NCI-H187 (cell line): Measurements from ENCODE around the gene KIRREL2.
"Not testable (repeated sequence)": the region's sequence is repeated elsewhere in the genome, so short reads cannot be mapped to it uniquely, and the experiment has no call there.

Experiments used
- DNase-seq, 2 experiments: peaks; one replicate each; lab custom pipeline; 2025; lab: John Stamatoyannopoulos, UW

KIRREL2 gene

DNA sequence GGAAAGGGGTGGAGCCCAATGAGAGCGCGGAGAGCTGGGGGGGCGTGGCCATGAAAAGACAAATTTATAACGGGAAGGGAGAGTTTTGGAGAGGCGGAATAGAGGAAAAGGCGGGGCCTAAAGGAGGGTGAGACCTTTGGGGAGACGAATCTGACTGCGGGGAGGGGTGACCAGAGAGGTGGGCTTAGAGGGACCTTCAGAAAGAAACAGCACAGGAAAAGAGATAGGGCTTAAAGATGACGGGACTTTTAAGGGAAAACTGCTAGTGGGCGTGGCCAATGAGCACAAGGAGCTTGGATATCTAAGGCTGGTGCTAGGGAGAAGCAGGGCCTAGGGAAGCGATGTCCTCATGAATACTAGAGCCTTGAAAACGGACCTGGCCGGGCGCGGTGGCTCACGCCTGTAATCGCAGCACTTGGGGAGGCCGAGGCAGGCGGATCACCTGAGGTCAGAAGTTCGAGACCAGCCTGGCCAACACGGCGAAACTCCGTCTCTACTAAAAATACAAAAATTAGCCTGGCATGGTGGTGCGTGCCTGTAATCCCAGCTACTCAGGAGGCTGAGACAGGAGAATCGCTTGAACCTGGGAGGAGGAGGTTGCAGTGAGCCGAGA is 13.5 kb downstream of the KIRREL2 start:
- peak in 1 of 2 experiments; percentile 94 for DNase-seq

DNA sequence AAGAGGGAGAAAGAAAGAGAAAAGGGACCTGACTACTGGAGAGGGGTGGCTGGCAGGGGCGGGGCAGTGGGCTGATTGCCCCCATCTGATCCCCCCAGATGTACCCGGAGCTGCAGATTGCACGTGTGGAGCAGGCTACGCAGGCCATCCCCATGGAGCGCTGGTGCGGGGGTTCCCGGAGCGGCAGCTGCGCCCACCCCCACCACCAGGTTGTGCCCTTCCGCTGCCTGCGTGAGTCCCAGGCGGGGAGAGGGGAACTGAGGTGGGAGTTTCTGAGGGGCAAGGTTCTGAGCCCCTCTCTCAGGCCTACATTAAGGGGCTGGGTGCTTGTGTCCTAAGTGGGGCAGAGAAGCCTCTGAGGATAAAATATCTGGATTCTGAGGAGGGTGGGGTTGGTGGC is 14.1 kb downstream of the KIRREL2 start:
- DNase-seq = no peak

DNA sequence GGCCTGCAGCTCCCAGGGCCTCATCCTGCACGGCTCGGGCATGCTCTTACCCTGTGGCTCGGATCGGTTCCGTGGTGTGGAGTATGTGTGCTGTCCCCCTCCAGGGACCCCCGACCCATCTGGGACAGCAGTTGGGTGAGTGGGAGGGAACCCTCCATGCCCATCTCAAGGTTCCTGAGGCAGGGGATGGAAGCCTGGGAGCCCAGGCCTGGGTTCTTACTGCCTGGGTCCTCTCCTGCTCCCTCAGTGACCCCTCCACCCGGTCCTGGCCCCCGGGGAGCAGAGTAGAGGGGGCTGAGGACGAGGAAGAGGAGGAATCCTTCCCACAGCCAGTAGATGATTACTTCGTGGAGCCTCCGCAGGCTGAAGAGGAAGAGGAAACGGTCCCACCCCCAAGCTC is 14.9 kb downstream of the KIRREL2 start:
- no peak for DNase-seq

DNA sequence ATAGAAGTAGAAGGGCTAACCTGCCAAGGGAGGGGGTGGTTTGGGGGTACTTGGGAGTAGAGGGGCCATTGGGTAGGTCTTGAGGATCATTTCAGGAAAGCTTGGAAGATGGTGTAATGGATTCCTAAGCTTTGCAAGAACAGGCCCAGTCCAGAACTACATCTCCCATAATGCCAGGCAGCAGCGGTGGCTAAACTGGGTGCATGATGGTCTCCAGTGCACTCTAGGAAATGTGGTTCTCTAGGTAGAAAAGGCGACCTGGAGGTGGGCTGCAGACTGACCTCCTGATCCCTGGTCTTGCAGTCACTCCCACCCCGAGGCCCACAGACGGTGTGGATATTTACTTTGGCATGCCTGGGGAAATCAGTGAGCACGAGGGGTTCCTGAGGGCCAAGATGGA is 15.5 kb downstream of the KIRREL2 start:
- no peak for DNase-seq

DNA sequence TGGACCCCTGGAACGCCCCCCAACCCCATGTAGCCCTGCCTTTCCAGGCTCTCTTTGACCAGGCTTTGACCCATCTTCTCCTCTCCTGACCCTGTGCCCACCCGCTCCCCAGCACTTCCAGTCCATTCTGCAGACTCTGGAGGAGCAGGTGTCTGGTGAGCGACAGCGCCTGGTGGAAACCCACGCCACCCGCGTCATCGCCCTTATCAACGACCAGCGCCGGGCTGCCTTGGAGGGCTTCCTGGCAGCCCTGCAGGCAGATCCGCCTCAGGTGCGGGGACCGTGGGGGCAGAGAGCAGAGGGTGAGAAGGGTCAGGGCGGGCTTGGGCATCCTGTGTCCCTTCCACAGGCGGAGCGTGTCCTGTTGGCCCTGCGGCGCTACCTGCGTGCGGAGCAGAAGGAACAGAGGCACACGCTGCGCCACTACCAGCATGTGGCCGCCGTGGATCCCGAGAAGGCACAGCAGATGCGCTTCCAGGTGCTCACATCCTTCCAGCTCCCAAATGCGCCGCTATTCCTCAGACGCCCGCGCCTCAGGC is 17.8 kb downstream of the KIRREL2 start:
- no peak for DNase-seq

DNA sequence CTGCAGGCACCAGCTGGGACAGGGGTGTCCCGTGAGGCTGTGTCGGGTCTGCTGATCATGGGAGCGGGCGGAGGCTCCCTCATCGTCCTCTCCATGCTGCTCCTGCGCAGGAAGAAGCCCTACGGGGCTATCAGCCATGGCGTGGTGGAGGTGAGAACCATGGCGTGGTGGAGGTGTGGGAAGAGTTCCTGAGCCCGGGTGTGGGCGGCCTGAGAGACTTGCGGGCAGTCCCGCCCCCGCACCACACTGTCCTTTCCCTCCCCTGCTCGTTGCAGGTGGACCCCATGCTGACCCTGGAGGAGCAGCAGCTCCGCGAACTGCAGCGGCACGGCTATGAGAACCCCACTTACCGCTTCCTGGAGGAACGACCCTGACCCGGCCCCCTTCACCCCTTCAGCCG is 22.4 kb downstream of the KIRREL2 start:
- DNase-seq = no peak

DNA sequence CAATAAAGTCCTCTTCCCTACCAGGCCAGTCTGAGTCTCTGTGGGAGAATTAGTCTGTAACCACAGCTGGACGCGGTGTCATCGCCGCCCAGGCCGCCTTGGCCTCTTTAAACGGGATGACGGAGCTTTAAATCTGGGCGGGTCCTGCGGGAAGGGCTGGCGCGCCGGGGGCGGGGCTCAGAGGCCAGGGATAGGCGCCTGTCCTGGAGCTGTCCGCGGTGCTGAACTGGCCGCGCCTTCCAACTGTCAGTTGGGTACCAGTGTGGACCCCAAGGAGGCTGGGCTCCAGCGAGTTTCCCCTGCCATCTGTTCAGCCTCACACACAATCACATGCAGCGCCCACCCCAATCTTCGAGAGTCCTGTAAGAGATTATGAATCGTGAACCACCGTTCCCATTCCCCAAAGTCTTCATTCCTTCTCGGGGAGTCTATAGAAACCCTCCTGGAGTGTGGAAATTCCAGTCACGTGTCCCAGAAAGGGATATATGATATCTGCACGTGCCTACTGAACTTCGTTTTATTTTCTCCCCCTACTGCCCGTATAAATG is 23.1 kb downstream of the KIRREL2 start:
- peak in 1 of 2 experiments; percentile 27 for DNase-seq

DNA sequence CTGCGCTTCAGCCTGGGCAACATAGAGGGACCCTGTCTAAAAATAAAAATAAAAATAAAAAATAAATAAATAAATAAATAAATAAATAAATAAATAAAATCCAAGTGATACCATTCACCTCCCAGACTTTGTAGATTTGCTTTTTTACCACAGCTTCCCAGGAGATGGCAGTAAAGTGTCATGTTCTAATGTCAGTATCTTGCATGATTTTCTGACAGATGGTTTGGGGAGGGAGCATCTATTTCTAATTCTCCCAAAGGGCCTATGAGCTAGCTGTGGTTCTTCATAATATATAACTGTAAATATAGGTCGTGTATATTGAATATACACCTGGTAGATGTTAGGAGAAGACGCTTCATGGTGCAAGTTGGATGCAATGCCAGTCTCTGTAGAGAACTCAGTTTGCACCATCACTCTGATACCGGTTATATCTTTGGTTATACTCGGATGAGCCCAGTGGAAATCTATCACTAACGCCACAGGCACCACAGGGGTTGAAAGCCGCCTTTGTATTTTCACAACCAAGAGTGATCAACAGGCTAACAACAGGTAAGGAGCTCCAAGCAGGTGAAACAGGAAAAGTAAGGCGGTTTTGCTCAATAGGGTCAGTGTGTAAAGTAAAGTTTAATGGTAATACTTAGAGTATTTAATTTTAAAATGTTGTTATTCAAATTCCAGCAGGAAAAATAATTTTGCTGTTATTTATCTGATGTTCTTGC is 25.6 kb downstream of the KIRREL2 start:
- DNase-seq = peak in 1 of 2 experiments; percentile 46

DNA sequence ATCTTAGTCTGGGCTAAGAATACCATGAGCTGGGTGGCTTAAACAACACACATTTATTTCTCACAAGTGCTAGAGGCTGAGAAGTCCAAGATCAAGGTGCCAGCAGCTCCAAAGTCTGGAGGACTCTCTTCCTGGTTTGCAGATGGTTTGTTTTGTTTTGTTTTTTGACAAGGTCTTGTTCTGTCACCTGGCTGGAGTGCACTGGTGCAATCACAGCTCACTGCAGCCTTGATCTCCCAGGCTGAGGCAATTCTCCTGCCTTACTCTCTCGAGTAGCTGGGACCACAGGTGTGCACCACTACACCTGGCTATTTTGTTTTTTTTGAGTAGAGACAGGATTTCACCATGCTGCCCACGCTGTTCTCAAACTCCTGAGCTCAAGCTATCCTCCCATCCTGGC is 27.2 kb downstream of the KIRREL2 start:
- DNase-seq = no peak

DNA sequence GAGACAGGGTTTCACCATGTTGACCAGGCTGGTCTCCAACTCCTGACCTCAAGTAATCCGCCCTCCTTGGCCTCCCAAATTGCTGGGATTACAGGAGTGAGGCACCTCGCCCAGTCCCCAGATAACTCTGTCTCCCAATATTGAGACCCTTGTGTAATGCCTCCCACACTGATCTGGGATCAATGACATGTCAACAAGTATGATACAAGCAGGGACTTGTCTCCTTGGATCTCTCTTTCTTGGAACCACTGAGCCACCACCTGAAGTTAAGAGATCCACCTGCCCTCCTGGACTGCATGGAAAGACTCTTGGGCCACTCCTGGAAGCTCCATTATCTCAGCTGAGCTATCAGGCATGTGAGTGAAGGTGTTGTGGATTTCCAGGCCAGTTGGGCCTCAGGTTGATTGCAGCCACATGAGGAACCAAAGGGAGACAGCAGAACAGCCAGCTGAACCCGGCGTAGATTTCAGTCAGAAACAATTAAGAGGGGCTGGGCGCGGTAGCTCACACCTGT is 28.6 kb downstream of the KIRREL2 start:
- DNase-seq = no peak

DNA sequence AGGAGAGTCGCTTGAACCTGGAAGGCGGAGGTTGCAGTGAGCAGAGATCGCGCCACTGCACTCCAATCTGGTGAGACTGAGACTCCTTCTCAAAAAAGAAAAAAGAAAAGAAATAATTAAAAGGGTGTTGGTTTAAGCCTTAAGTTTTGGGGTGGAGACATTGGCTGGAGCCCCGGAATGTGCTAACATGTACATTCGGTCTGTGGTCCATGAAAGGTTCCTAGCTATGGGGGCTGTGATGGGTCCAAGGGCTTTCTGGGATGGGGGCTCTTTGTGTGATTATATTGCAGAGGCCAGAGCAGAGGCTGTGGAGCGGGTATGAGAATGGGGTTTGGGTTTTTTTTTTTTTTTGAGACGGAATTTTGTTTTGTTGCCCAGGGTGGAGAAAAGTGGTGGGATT is 29.2 kb downstream of the KIRREL2 start:
- DNase-seq = no peak

DNA sequence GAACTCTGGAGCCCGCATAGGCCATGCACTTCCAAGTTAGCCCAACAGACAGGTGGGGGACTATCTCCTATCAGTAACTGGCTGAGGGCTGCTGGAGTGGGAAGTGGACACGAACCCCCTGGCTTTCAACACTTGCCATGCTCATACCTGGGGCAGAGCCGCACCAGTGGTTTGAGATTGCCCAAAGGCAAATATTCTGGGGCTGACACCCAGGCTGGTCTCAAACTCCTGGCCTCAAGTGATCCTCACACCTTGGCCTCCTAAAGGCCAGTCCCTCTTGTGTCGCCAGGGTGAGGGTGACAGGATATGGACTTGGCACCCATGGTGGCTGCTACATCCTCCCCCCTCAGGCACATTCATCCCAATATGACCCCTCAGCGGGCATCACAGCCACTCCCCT is 30.5 kb downstream of the KIRREL2 start:
- DNase-seq = no peak

DNA sequence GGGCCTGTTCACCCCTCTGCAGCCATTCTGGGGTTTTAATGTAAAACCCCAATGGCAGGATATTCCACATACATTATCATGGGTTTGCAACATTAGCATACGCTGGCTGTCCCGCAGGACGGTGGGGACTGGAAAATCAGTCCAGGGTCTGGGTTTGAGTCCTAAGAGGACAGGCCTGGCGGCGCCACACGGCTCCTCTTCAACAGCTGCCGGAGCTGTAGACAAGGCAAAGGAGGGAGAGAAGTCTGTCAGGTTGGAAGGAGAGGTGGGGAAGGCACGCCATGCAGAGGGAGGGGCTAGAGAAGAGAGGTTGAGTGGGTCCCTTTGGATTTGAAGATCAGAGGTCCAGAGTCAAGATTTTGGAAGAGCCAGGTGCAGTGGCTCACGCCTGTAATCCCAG is 31.7 kb downstream of the KIRREL2 start:
- DNase-seq = no peak

DNA sequence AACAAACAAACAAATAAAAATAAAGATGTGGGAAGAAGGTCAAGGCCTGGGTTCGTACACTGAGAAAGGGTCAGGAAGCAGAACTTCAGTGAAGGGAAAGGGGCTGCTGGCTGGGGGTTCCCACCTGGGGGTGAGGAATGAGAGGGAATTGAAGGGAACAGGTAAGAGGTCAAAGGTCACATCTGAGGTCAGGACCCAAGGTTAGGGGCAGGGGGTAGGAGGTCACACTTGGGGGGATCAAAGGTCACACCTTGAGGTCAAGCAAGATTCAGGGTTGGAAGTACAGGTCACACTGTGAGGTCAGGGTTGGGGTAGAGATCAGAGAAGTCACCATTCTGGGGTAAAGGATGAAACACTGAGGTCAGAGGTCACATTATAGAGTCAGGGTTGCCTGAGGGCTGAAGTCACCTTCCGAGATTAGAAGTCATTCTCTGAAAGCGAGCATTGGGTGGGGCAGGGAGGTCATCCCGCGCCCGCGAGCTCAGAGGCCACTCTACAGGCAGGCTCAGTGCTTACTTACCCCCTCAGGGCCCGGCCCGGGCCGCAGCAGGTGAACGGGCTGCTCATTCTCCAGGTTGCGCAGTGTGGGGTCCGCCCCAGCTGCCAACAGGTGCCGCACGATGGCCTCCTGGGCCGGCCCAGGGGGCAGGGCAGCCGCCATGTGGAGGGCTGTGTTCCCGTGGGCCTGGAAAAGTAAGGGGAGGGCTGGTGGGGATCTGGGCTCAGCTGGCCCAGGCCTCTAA is 32.8 kb downstream of the KIRREL2 start:
- no peak for DNase-seq

DNA sequence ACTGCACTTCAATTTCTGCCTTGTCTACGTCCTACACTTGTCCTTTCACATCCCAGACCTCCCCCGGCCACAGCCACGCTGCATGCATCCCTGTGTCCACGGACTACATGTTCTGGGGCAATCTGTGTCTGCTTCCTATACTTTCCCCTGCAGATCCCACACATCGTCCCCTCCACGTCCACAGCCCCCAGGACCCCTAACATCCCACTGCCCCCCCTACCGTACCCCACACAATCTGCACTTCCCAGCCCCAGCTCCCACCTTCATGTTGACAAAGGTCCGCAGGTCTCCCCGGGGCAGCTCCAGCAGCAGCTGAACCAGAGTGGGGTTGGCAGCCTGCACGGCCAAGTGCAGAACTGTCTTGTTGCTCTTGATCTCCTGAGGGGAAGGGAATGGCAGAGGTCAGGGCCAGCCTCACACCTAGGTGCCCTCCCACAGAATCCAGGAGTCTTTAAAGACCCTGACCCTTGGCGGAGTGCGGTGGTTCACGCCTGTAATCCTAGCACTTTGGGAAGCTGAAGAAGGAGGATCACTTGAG is 33.5 kb downstream of the KIRREL2 start:
- no peak for DNase-seq

DNA sequence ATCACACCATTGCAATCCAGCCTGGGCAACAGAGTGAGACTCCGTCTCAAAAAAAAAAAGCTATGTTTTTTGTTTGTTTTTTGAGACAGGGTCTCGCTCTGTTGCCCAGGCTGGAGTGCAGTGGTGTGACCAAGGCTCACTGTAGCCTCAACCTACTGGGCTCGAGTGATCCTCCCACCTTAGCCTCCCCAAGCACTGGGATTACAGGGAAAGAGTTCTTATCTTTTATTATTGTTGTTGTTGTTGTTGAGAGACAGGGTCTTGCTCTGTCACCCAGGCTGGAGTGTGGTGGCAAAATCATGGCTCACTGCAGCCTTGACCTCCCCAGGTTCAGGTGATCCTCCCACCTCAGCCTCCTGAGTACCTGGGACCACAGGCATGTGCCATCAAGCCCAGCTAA is 35.1 kb downstream of the KIRREL2 start:
- not testable (repeated sequence) for DNase-seq

DNA sequence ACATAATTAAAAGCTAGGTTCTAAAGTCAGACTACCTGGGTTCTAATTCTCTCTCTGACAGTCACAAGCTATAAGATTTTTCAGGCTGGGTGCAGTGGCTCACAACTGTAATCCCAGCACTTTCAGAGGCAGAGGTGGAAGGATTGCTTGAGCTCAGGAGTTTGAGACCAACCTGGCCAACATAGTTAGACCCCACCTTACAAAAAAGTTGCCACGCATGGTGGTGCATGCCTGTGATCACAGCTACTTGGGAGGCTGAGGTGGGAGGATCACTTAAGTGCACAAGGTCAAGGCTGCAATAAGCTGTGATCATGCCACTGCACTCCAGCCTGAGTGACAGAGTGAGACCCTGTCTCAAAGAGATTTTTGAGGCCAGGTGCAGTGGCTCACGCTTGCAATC is 37.6 kb downstream of the KIRREL2 start:
- no peak for DNase-seq

DNA sequence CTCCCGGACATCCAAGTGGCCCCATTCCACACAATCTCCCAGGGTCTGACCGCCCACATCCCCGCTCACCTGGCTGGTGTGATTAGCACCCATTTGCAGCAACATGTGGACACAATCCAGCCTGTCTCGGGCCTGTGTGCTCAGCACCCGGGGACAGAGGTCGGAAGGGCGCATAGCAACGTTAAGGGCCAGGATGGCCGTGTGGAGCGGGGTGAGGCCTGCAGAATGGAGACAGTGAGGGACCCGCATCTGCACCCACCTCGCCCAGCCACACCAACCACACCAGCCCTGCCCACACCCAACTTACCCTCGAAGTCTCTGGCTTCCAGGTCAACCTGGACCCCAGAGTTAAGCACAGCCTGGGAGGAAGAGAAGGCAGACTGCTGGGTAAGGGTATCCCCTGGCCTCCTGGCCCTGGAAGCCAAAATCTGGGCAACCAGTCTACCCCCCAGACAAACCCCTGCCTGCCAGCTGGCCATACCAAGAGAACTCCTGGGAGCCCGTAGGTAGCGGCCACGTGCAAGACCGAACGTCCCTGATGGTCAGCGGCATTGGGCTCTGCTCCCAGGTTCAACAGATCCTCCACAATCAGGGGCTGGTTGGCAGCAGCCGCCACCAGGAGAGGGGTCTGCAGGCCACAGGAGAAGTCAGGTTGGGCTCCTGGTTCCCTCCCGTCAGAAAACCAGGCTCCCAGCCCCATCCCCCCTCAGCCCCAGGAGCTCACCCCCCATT is 39.4 kb downstream of the KIRREL2 start:
- DNase-seq = no peak

DNA sequence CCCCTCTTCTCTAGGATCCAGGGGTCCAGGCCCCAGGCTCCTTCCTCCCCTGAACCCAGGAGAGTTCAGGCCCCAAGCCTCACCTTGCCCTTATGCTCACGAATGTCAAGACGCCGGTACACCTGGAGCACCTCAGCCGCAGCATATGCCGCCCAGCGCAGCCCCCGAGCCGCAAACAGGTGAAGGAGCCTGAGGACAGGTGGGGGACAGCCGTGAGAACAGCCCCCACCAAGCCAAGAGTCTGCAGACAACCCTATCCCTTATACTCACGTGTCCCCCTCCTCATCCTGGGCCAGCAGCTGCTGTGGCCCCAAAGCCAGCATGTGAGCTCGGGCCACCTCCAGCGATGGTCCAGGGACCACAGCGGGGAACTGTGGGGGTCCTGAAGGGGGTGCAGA is 39.9 kb downstream of the KIRREL2 start:
- no peak for DNase-seq

DNA sequence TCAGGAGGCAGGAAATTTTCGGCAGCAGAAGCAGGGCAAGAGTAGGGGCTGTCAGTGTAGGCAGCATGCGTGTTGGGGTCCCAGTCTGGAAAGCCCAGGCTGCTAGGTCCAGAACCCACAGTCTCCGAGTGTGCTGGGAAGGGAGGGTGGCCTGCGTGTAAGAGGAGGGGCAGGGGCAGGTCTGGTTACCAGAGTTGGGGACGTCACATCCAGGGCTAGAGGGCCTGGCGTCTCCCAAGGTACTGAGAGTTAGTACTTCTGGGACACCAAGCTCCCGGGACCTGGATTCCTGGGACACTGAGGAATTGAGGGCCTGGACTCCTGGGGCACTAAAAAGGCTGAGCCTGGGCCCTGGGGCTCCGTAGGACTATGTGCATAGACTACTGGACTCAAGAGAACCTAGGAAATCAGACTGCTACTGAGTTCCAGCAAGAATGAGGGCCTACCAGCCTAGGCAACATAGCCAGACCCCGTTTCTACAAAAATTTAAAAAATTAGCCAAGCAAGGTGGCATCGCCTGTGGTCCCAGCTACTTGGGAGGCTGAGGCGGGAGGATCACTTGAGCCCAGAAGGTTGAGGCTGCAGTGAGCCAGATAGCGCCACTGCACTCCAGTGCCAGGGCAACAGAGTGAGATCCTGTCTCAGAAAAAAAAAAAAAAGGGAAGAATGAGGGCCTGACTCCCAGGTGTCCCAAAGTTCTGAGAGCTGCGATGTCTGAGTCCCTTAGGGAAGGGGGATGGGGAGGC is 41.2 kb downstream of the KIRREL2 start:
- no peak for DNase-seq

DNA sequence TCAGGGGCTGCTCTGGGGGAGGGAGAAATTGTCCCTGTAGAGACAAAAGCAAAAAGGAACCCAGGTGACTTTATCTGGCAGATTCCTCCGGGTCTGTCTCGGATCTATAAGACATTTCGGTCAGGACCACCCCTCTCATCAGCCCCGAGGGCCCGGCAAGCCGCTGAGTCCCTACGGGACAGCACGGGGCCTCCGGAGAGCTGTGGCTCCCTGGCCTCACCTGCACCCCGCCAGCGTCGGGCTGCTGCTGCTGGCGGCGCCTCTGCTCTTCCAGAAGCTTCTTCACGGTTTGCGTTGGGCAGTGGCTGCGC is 41.7 kb downstream of the KIRREL2 start:
- DNase-seq = no peak
